Astrocyte of the spinal cord (primary cell): ENCODE results near the gene SUCLG2.

Experiments used
- DNase-seq: peaks from one replicate; pipeline ENCODE4 v3.0.0; 2011; ENCODE audit warnings: low read depth, low spot score
- H3K4me3 ChIP-seq: 2 replicates; pipeline ENCODE4 v1.5.1; 2011; ENCODE audit warnings: low read depth, mild to moderate bottlenecking, low read length, moderate library complexity
- in situ Hi-C: cut with HindIII; loops from 2 replicates; pipeline ENCODE4 v1.10.0; 2017; ENCODE audit warnings: low sequenced_read_pairs
- TF ChIP-seq, protein P1 (sequence below): IDR thresholded peaks from 2 replicates; pipeline ENCODE4 v1.5.1; 2012; ENCODE audit warnings: low read depth, mild to moderate bottlenecking, low read length, inconsistent platforms

The SUCLG2 gene

GRCh38 chr3:67637255-67637900 lies 17.0 kb downstream of the SUCLG2 start:
- no peak for DNase-seq
- in situ Hi-C loops, result no loop called here
- no peak overlapping the region for H3K4me3 ChIP-seq
- TF ChIP-seq, protein P1, sequence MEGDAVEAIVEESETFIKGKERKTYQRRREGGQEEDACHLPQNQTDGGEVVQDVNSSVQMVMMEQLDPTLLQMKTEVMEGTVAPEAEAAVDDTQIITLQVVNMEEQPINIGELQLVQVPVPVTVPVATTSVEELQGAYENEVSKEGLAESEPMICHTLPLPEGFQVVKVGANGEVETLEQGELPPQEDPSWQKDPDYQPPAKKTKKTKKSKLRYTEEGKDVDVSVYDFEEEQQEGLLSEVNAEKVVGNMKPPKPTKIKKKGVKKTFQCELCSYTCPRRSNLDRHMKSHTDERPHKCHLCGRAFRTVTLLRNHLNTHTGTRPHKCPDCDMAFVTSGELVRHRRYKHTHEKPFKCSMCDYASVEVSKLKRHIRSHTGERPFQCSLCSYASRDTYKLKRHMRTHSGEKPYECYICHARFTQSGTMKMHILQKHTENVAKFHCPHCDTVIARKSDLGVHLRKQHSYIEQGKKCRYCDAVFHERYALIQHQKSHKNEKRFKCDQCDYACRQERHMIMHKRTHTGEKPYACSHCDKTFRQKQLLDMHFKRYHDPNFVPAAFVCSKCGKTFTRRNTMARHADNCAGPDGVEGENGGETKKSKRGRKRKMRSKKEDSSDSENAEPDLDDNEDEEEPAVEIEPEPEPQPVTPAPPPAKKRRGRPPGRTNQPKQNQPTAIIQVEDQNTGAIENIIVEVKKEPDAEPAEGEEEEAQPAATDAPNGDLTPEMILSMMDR, result no peak

- TF ChIP-seq, protein P1, result no peak
- peak; percentile 53 for DNase-seq
- in situ Hi-C loops, result no loop called here
- no peak overlapping the region for H3K4me3 ChIP-seq
These were observed 18.6 kb downstream of the SUCLG2 start for GRCh38 chr3:67635806-67636205.

DNA sequence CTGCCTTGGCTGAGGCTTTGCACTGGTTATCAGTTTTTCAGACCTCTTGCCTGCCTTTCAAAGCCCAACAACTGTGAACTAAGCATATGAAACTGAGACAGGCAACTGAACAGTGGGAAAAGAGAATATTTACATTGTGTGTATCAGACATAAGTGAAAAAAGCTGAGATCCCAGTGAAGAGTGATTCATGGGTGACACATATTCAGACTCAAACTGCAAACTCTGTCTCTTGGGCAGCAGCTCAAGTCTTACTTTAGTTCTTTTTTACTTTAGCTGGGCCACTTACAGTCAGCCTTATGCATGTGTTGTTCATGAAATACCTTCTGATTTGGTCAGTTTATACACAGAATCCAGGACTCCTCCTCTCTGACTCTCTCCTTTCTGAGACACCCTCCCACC lies 19.2 kb downstream of the SUCLG2 start:
- no peak overlapping the region for H3K4me3 ChIP-seq
- in situ Hi-C loops, result no loop called here
- TF ChIP-seq, protein P1, result no peak
- peak; percentile 87 for DNase-seq

GRCh38 chr3:67630666-67631362 lies 23.6 kb downstream of the SUCLG2 start:
- DNase-seq, result no peak
- TF ChIP-seq, protein P1, result no peak
- no peak overlapping the region for H3K4me3 ChIP-seq
- in situ Hi-C loops, result no loop called here

- no peak for DNase-seq
- no peak overlapping the region for H3K4me3 ChIP-seq
- TF ChIP-seq, protein P1, result no peak
- in situ Hi-C loops, result no loop called here
These were observed 29.7 kb downstream of the SUCLG2 start for GRCh38 chr3:67624687-67625086.

- H3K4me3 ChIP-seq, result no peak overlapping the region
- DNase-seq, result no peak
- TF ChIP-seq, protein P1, result no peak
- in situ Hi-C loops, result no loop called here
These were observed 30.3 kb downstream of the SUCLG2 start for GRCh38 chr3:67624078-67624477.
